HCT116 (cell line): ENCODE data around the gene STRBP. TPM values are rescaled to one million over a fixed set of nuclear protein-coding genes. Genes with fewer than 3 reads are reported as not detected.

ENCODE experiments used
- ATAC-seq: fragments of 200-7000 bp; cut with Tn5 transposase; 2 replicates; pipeline ENCODE4 v1.9.1; 2020; ENCODE audit warnings: mild to moderate bottlenecking, moderate library complexity
- BruUV-seq: library from RNA; stranded (reverse); fragments of 400-500 nt; replicated peaks from 2 replicates; lab custom pipeline; 2021; lab: Mats Ljungman, UMichigan
- CTCF ChIA-PET: fragments of 300-600 bp; sonication (Branson Sonifier 250); formaldehyde crosslinking; loops from one replicate; lab custom pipeline; 2021; ENCODE audit warnings: antibody characterized with exemption; lab: Charles Lee
- POLR2A ChIA-PET: fragments of 300-600, 350-600 bp; sonication (Branson Sonifier 250); formaldehyde crosslinking; loops from one replicate; lab custom pipeline; 2021; ENCODE audit warnings: antibody characterized with exemption; lab: Charles Lee
- RAD21 ChIA-PET, 2 experiments: fragments of 300-600 bp; sonication (Branson Sonifier 250); formaldehyde crosslinking; loops; one replicate each; lab custom pipeline; 2023; ENCODE audit warnings: low total read pairs in 2 of 2; ENCODE audit not compliant: uncharacterized antibody in 2 of 2, unreplicated experiment in 2 of 2, low non-redundant PET in 1 of 2; lab: Charles Lee
- DNase-seq: peaks from one replicate; pipeline ENCODE4 v3.0.0-alpha.2; 2010; ENCODE audit warnings: low read depth, low spot score
- H2AFZ ChIP-seq: fragments of 200-600 bp; shearing (Covaris generic), sonication (generic); 2 replicates; pipeline ENCODE4 v1.6.1; 2017; ENCODE audit warnings: low read depth, mixed run types, mixed read lengths, antibody characterized with exemption, low read length; ENCODE audit not compliant: poor library complexity, severe bottlenecking
- H3K27ac ChIP-seq: 2 replicates; pipeline ENCODE4 v1.5.1; 2012; ENCODE audit warnings: low read depth, low read length
- H3K27me3 ChIP-seq: fragments of 200-600 bp; sonication (generic); 2 replicates; pipeline ENCODE4 v1.6.1; 2016; ENCODE audit warnings: mixed run types, low read length, mixed read lengths; ENCODE audit not compliant: insufficient read depth
- H3K36me3 ChIP-seq, 2 experiments: fragments of 200-500 bp in 1 of 2; fragments of 200-600 bp in 1 of 2; sonication (Bioruptor generic) in 1 of 2; sonication (generic) in 1 of 2; 2 replicates each; pipeline versions ENCODE4 v1.5.1 to v1.6.1; 2014 to 2016; ENCODE audit warnings: low read length in 2 of 2, inconsistent platforms in 1 of 2, mixed read lengths in 1 of 2, mixed run types in 1 of 2; ENCODE audit not compliant: insufficient read depth in 2 of 2, control insufficient read depth in 1 of 2
- H3K4me1 ChIP-seq, 2 experiments: fragments of 200-600 bp in 1 of 2; sonication (generic) in 1 of 2; 2 replicates each; pipeline versions ENCODE4 v1.5.1 to v1.6.1; 2012 to 2017; ENCODE audit warnings: low read length in 2 of 2, inconsistent platforms in 1 of 2, mild to moderate bottlenecking in 1 of 2, mixed read lengths in 1 of 2, mixed run types in 1 of 2, moderate library complexity in 1 of 2; ENCODE audit not compliant: insufficient read depth in 2 of 2, control insufficient read depth in 1 of 2
- H3K4me2 ChIP-seq: fragments of 200-600 bp; sonication (generic); 2 replicates; pipeline ENCODE4 v1.6.1; 2017; ENCODE audit warnings: mixed run types, low read length, mixed read lengths
- H3K4me3 ChIP-seq, 2 experiments: fragments of 200-600 bp in 1 of 2; sonication (generic) in 1 of 2; replicated peaks in 1 of 2; 2 replicates each; pipeline ENCODE4 v1.5.1; 2011 to 2016; ENCODE audit warnings: low read length in 2 of 2, control low read depth in 1 of 2, low read depth in 1 of 2, mild to moderate bottlenecking in 1 of 2, mixed read lengths in 1 of 2, mixed run types in 1 of 2
- H3K79me2 ChIP-seq: fragments of 200-600 bp; sonication (generic); 2 replicates; pipeline ENCODE4 v1.6.1; 2017; ENCODE audit warnings: mild to moderate bottlenecking, mixed run types, low read length, moderate library complexity, mixed read lengths; ENCODE audit not compliant: insufficient read depth
- H3K9ac ChIP-seq: fragments of 200-600 bp; sonication (generic); 2 replicates; pipeline ENCODE4 v1.6.1; 2016; ENCODE audit warnings: low read length, mixed read lengths
- H3K9me2 ChIP-seq: fragments of 200-600 bp; sonication (generic), shearing (Covaris generic); 2 replicates; pipeline ENCODE4 v1.6.1; 2017; ENCODE audit warnings: mixed run types, mild to moderate bottlenecking, moderate library complexity; ENCODE audit not compliant: insufficient read depth
- H3K9me3 ChIP-seq, 2 experiments: fragments of 200-500 bp in 1 of 2; fragments of 200-600 bp in 1 of 2; sonication (Bioruptor generic) in 1 of 2; sonication (generic) in 1 of 2; 2 replicates each; pipeline ENCODE4 v1.6.1; 2014 to 2017; ENCODE audit warnings: low read length in 2 of 2, mixed read lengths in 2 of 2, inconsistent platforms in 1 of 2, low read depth in 1 of 2, mild to moderate bottlenecking in 1 of 2, mixed run types in 1 of 2, moderate library complexity in 1 of 2; ENCODE audit not compliant: control insufficient read depth in 1 of 2, insufficient read depth in 1 of 2
- H4K20me1 ChIP-seq: fragments of 200-600 bp; sonication (generic), shearing (Covaris generic); 2 replicates; pipeline ENCODE4 v1.6.1; 2017; ENCODE audit warnings: mixed run types, mild to moderate bottlenecking, moderate library complexity; ENCODE audit not compliant: insufficient read depth
- CBX3 ChIP-seq: IDR thresholded peaks from 2 replicates; pipeline ENCODE4 v1.6.1; 2012; ENCODE audit warnings: low read depth
- CEBPB ChIP-seq: IDR thresholded peaks from 2 replicates; pipeline ENCODE4 v1.6.1; 2012; ENCODE audit warnings: low read depth
- CTCF ChIP-seq, 3 experiments: fragments of 200-600 bp in 1 of 3; sonication (generic) in 1 of 3; IDR thresholded peaks in 2 of 3; conservative IDR thresholded peaks in 1 of 3; 2 replicates each; pipeline ENCODE4 v1.5.1; 2012 to 2017; ENCODE audit warnings: low read depth in 2 of 3, low read length in 2 of 3, antibody characterized with exemption in 1 of 3, borderline replicate concordance in 1 of 3, control low read depth in 1 of 3, mild to moderate bottlenecking in 1 of 3, mixed read lengths in 1 of 3, mixed run types in 1 of 3, moderate library complexity in 1 of 3; ENCODE audit not compliant: insufficient read depth in 1 of 3
- EGR1 ChIP-seq: IDR thresholded peaks from 2 replicates; pipeline ENCODE4 v1.6.1; 2012; ENCODE audit warnings: low read depth
- FOSL1 ChIP-seq: IDR thresholded peaks from 2 replicates; pipeline ENCODE4 v1.6.1; 2012; ENCODE audit warnings: low read depth
- MAX ChIP-seq: IDR thresholded peaks from 2 replicates; pipeline ENCODE4 v1.6.1; 2012
- POLR2A ChIP-seq: IDR thresholded peaks from 2 replicates; pipeline ENCODE4 v1.7.0; 2011; ENCODE audit warnings: borderline replicate concordance; ENCODE audit not compliant: insufficient read depth, insufficient read length; ENCODE audit errors: extremely low read depth
- POLR2AphosphoS5 ChIP-seq: IDR thresholded peaks from 2 replicates; pipeline ENCODE4 v1.6.1; 2011; ENCODE audit warnings: mild to moderate bottlenecking, low read depth, low read length, moderate library complexity
- RAD21 ChIP-seq: IDR thresholded peaks from 2 replicates; pipeline ENCODE4 v1.6.1; 2012; ENCODE audit warnings: low read depth, mild to moderate bottlenecking
- SRF ChIP-seq: IDR thresholded peaks from 2 replicates; pipeline ENCODE4 v1.6.1; 2012; ENCODE audit warnings: low read depth
- TCF7L2 ChIP-seq: IDR thresholded peaks from 2 replicates; pipeline ENCODE4 v1.7.0; 2011; ENCODE audit warnings: borderline replicate concordance, inconsistent platforms; ENCODE audit not compliant: insufficient read depth, insufficient read length; ENCODE audit errors: extremely low read depth
- YY1 ChIP-seq: IDR thresholded peaks from 2 replicates; pipeline ENCODE4 v1.6.1; 2011; ENCODE audit warnings: low read length, low read depth, moderate library complexity, mild to moderate bottlenecking; ENCODE audit not compliant: insufficient replicate concordance; ENCODE audit errors: extremely low read depth
- ZBTB33 ChIP-seq: IDR thresholded peaks from 2 replicates; pipeline ENCODE4 v1.6.1; 2011; ENCODE audit warnings: mild to moderate bottlenecking, low read length, moderate library complexity; ENCODE audit not compliant: insufficient replicate concordance; ENCODE audit errors: extremely low read depth
- ZFX ChIP-seq: fragments of 450-650 bp; IDR thresholded peaks from 2 replicates; pipeline ENCODE4 v1.6.1; 2017
- intact Hi-C: fragments of 100-400 bp; cut with micrococcal nuclease; formaldehyde crosslinking; loops from 2 replicates; pipeline ENCODE4 v1.10.0; 2022
- total RNA-seq: library from RNA; stranded (reverse); gene quantifications from one replicate; pipeline ENCODE4 v1.2.1, GENCODE V29; 2021; ENCODE audit not compliant: unreplicated experiment

Gene STRBP
- total RNA-seq, 1 experiment from 2014 or later, result 30.4 TPM

- Histone ChIP-seq H3K4me2 (no peak overlapping the region), H3K4me3 (no peak overlapping the region), H3K4me1 (no peaks in the 10 kb centered on the region), H3K9ac (no peak overlapping the region), H3K9me2 (no peaks in the 10 kb centered on the region), H3K36me3 (no peaks in the 10 kb centered on the region), H3K79me2 (no peaks in the 10 kb centered on the region), H3K27me3 (no peaks in the 10 kb centered on the region; the same call in 1 of the 2 replicates), H3K9me3 (no peaks in the 10 kb centered on the region), H4K20me1 (no peaks in the 10 kb centered on the region), H3K27ac (no peak overlapping the region), H2AFZ (no peak overlapping the region)
- intact Hi-C loops, result no loop called here
- TF ChIP-seq CBX3, result no peak
- TF ChIP-seq TCF7L2, result no peak
- no peak for TF ChIP-seq MAX
- TF ChIP-seq POLR2AphosphoS5, result no peak
- no peak for TF ChIP-seq POLR2A
- no peak for TF ChIP-seq RAD21
- TF ChIP-seq ZFX, result no peak
- no peak for TF ChIP-seq FOSL1
- no peak for TF ChIP-seq SRF
- TF ChIP-seq YY1, result no peak
- no peak for TF ChIP-seq CTCF (IDR thresholded peaks at IDR 0.05 in 2 of 3, conservative IDR thresholded peaks at IDR 0.05 in 1 of 3; ENCODE audit: borderline replicate concordance in 1 of 3, insufficient read depth in 1 of 3, low read depth in 2 of 3, low read length in 2 of 3)
- no peak for TF ChIP-seq CEBPB
- TF ChIP-seq EGR1, result no peak
- TF ChIP-seq ZBTB33, result no peak
- DNase-seq (no peak), ATAC-seq (no peak)
- POLR2A ChIA-PET, result no interaction called here
- CTCF ChIA-PET, result no interaction called here
- BruUV-seq, result no TSS peak
- RAD21 ChIA-PET, result no interaction called here
Observed at GRCh38 chr9:123296174-123296573, 27.8 kb upstream of the STRBP start.
